ENCODE data around the gene STARD5. TPM values are rescaled to one million over a fixed set of nuclear protein-coding genes. Genes with fewer than 3 reads are reported as not detected.

STARD5 gene
- total RNA-seq, 3 donors from 2014 or later (not counting 1 experiment from before 2014, with no cell fraction given), result 4.7 to 6.6 (median 6.3) TPM

GRCh38 chr15:81312790-81313543, 11.0 kb downstream of the STARD5 start:
- Mint-ChIP-seq H3K9me3 (no peaks in the 10 kb centered on the region), H3K36me3 (peaks cover 13% of the 10 kb centered on the region), H3K27me3 (ENCODE audit: low read depth in 2 of 2) (no peaks in the 10 kb centered on the region), H3K27ac (peak overlapping the region; percentile 90 to 98), H3K4me1 (peaks cover 54 to 67% of the 10 kb centered on the region in 2 donors), H3K4me3 (no peak overlapping the region)
- ATAC-seq (no peak), DNase-seq (no peak)
- peak overlapping the region; percentile 65 for H3K27ac ChIP-seq (ENCODE audit: low read length)
- no peaks in the 10 kb centered on the region for H3K27me3 ChIP-seq (ENCODE audit: control insufficient read depth, insufficient read depth, low read length)
- TF ChIP-seq, protein P1, sequence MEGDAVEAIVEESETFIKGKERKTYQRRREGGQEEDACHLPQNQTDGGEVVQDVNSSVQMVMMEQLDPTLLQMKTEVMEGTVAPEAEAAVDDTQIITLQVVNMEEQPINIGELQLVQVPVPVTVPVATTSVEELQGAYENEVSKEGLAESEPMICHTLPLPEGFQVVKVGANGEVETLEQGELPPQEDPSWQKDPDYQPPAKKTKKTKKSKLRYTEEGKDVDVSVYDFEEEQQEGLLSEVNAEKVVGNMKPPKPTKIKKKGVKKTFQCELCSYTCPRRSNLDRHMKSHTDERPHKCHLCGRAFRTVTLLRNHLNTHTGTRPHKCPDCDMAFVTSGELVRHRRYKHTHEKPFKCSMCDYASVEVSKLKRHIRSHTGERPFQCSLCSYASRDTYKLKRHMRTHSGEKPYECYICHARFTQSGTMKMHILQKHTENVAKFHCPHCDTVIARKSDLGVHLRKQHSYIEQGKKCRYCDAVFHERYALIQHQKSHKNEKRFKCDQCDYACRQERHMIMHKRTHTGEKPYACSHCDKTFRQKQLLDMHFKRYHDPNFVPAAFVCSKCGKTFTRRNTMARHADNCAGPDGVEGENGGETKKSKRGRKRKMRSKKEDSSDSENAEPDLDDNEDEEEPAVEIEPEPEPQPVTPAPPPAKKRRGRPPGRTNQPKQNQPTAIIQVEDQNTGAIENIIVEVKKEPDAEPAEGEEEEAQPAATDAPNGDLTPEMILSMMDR (IDR thresholded peaks at IDR 0.05), result no peak
- 93% methylated on average over 22 of the region's 22 CpGs for WGBS (ENCODE audit: insufficient coverage)
- H3K4me1 ChIP-seq (ENCODE audit: control insufficient read depth, insufficient read depth, low read length), result peaks cover 45% of the 10 kb centered on the region
- no peak overlapping the region for H3K4me3 ChIP-seq (ENCODE audit: low read length)
- peaks cover 36% of the 10 kb centered on the region for H3K36me3 ChIP-seq (ENCODE audit: control insufficient read depth, insufficient read depth, low read length)
- intact Hi-C loops (cut with micrococcal nuclease), result no loop called here
- no peaks in the 10 kb centered on the region for H3K9me3 ChIP-seq (ENCODE audit: control insufficient read depth, insufficient read depth, low read length)

GRCh38 chr15:81311752-81312464, 12.0 kb downstream of the STARD5 start:
- peak overlapping the region; percentile 65 for H3K27ac ChIP-seq (ENCODE audit: low read length)
- H3K4me3 ChIP-seq (ENCODE audit: low read length), result no peak overlapping the region
- Mint-ChIP-seq H3K36me3 (peaks cover 18% of the 10 kb centered on the region), H3K9me3 (no peaks in the 10 kb centered on the region), H3K27me3 (ENCODE audit: low read depth in 2 of 2) (no peaks in the 10 kb centered on the region), H3K4me1 (peaks cover 60 to 73% of the 10 kb centered on the region in 2 donors), H3K4me3 (no peak overlapping the region), H3K27ac (peak overlapping the region; percentile 90 to 98)
- ATAC-seq, result peak; percentile 41 to 58 (median 50)
- peaks cover 49% of the 10 kb centered on the region for H3K4me1 ChIP-seq (ENCODE audit: control insufficient read depth, insufficient read depth, low read length)
- TF ChIP-seq, protein P1 (IDR thresholded peaks at IDR 0.05), result no peak
- no peak for DNase-seq
- WGBS (ENCODE audit: insufficient coverage), result 40% methylated on average over 10 of the region's 10 CpGs
- intact Hi-C loops (cut with micrococcal nuclease), result no loop called here
- H3K36me3 ChIP-seq (ENCODE audit: control insufficient read depth, insufficient read depth, low read length), result peaks cover 42% of the 10 kb centered on the region
- no peaks in the 10 kb centered on the region for H3K9me3 ChIP-seq (ENCODE audit: control insufficient read depth, insufficient read depth, low read length)
- H3K27me3 ChIP-seq (ENCODE audit: control insufficient read depth, insufficient read depth, low read length), result no peaks in the 10 kb centered on the region

DNA sequence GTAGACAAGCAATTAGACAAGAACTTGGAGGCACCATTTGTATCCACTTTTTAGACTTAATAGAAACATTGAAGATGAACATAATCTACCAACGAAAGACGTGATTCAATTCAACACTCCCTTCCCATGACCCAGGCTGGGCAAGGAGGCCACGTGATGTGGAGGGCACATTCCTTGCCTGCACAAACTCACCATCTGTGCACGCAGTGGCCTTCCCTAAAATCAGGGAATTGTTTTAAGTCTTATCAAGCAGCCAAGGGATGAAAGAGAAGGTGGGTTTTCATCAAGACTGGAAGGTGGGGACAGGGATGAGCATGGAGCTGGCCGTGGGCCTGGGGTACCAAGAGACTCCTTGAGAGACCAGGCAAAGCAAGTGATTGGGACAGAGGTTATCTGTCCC, 13.5 kb downstream of the STARD5 start:
- Mint-ChIP-seq H3K4me3 (no peak overlapping the region), H3K4me1 (peaks cover 63 to 75% of the 10 kb centered on the region in 2 donors), H3K36me3 (peaks cover 22% of the 10 kb centered on the region), H3K27me3 (ENCODE audit: low read depth in 2 of 2) (no peaks in the 10 kb centered on the region), H3K27ac (peak overlapping the region; percentile 90 to 98), H3K9me3 (no peaks in the 10 kb centered on the region)
- no peaks in the 10 kb centered on the region for H3K9me3 ChIP-seq (ENCODE audit: control insufficient read depth, insufficient read depth, low read length)
- H3K27ac ChIP-seq (ENCODE audit: low read length), result peak overlapping the region; percentile 14
- intact Hi-C loops (cut with micrococcal nuclease), result no loop called here
- ATAC-seq (no peak), DNase-seq (no peak)
- H3K27me3 ChIP-seq (ENCODE audit: control insufficient read depth, insufficient read depth, low read length), result no peaks in the 10 kb centered on the region
- TF ChIP-seq, protein P1 (IDR thresholded peaks at IDR 0.05), result no peak
- 98% methylated on average over 5 of the region's 5 CpGs for WGBS (ENCODE audit: insufficient coverage)
- H3K36me3 ChIP-seq (ENCODE audit: control insufficient read depth, insufficient read depth, low read length), result peaks cover 56% of the 10 kb centered on the region
- no peak overlapping the region for H3K4me3 ChIP-seq (ENCODE audit: low read length)
- peaks cover 53% of the 10 kb centered on the region for H3K4me1 ChIP-seq (ENCODE audit: control insufficient read depth, insufficient read depth, low read length)

Measured in natural killer cell (primary cell).